ENCODE measurements around the gene DUT.

DUT gene

DNA sequence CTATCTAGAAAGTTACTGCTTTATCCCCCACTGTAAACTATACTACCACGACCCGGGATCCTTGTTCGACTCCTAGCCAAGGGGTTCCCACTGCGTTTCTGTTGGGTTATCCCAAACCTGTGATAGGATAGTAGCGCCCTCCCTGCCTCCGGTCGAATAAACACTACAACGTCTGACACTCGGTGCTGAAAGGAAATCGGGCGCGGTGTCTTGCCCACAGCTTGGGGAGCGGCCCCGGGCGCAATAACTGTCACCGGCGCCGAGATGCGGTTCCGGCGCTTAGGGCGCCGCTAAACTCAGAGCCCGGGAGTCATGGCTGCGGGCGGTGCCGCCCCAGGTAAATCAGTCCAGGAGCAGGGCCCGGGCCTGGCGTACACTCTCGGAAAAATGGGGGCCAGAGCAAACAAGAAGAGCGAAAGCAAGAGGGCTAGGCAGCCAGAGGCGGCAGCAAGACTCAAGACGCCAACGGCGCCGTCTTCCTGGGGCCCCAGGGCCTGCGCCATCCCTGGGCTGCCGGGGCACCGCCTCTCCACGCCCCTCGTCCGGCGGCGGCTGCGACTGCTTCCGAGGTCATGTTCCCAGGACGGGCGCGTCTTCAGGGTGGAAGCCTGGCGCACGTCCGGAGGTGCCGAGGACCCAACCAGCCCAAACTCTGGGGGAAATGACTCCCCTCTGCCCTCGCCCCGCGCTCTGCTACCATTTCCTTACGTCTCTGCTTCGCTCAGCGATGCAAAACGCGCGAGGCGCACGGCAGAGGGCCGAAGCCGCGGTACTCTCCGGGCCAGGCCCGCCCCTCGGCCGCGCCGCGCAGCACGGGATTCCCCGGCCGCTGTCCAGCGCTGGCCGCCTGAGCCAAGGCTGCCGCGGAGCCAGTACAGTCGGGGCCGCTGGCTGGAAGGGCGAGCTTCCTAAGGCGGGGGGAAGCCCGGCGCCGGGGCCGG, at the start of gene DUT:
TSS of gene DUT (plus strand) at position 575 of the 941 bp plus-strand sequence. CDS start at position 662, 87 bp downstream.
- peak within 1 kb of the TSS; percentile 85 for H3K4me3 ChIP-seq (ENCODE audit: low read length, poor library complexity, severe bottlenecking)
- H3K9me3 ChIP-seq (ENCODE audit: insufficient read depth, low read depth, low read length) = no peaks in the 10 kb centered on the region
- peak within 1 kb of the TSS; percentile 94 for H3K9ac ChIP-seq (ENCODE audit: low read depth, low read length, poor library complexity, severe bottlenecking)
- peak within 1 kb of the TSS; percentile 85 for H3K4me2 ChIP-seq (ENCODE audit: low read depth, low read length, poor library complexity, severe bottlenecking)
- no peaks in the 10 kb centered on the region for H3K9me2 ChIP-seq (replicated peaks; ENCODE audit: low read depth, low read length)
- H4K20me1 ChIP-seq (ENCODE audit: insufficient read depth, low read length, poor library complexity, severe bottlenecking) = peaks cover 39% of the 10 kb centered on the region
- H3F3A ChIP-seq (ENCODE audit: low read depth) = no peaks in the 10 kb centered on the region
- TF ChIP-seq, protein P1, sequence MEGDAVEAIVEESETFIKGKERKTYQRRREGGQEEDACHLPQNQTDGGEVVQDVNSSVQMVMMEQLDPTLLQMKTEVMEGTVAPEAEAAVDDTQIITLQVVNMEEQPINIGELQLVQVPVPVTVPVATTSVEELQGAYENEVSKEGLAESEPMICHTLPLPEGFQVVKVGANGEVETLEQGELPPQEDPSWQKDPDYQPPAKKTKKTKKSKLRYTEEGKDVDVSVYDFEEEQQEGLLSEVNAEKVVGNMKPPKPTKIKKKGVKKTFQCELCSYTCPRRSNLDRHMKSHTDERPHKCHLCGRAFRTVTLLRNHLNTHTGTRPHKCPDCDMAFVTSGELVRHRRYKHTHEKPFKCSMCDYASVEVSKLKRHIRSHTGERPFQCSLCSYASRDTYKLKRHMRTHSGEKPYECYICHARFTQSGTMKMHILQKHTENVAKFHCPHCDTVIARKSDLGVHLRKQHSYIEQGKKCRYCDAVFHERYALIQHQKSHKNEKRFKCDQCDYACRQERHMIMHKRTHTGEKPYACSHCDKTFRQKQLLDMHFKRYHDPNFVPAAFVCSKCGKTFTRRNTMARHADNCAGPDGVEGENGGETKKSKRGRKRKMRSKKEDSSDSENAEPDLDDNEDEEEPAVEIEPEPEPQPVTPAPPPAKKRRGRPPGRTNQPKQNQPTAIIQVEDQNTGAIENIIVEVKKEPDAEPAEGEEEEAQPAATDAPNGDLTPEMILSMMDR (conservative IDR thresholded peaks at IDR 0.05; ENCODE audit: low read length) = peak; percentile 47
- no peak for TF ChIP-seq EZH2phosphoT487 (IDR thresholded peaks at IDR 0.05; ENCODE audit: borderline replicate concordance)
- no peaks in the 10 kb centered on the region for H3K27me3 ChIP-seq (ENCODE audit: insufficient read depth, low read length, poor library complexity, severe bottlenecking)
- H3K4me1 ChIP-seq (ENCODE audit: insufficient read depth, low read length, poor library complexity, severe bottlenecking) = peaks cover 38% of the 10 kb centered on the region
- peak within 1 kb of the TSS; percentile 92 for H2AFZ ChIP-seq (ENCODE audit: low read length)
- peaks cover 9% of the 10 kb centered on the region; the same call in 1 of the 2 replicates for H3K36me3 ChIP-seq (ENCODE audit: insufficient read depth, low read length)
- peaks cover 59% of the 10 kb centered on the region for H3K79me2 ChIP-seq (ENCODE audit: insufficient read depth, low read length)

DNA sequence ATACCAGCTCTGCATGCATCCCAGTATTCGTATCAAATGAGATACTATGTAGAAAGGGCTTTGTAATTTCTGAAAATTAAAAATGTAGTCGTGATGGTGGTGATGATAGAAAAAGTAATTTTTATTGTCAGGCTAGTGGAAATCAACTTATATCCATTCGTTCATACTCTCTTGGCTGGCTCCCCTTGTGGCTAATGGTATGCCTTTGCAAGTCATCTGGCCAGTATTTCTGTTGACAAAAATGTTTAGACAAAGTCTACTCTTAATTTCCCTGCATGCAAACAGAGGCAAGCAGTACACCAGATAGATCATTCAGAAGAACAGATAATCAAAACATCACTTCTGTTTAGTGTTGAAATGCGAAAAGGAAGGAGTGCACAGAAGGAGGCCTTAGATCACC, 49.6 kb upstream of the DUT start:
- no peaks in the 10 kb centered on the region for H3K9me2 ChIP-seq (replicated peaks; ENCODE audit: low read depth, low read length)
- no peaks in the 10 kb centered on the region for H3K9me3 ChIP-seq (ENCODE audit: insufficient read depth, low read depth, low read length)
- no peak overlapping the region for H3K4me2 ChIP-seq (ENCODE audit: low read depth, low read length, poor library complexity, severe bottlenecking)
- H3K79me2 ChIP-seq (ENCODE audit: insufficient read depth, low read length) = no peaks in the 10 kb centered on the region
- H2AFZ ChIP-seq (ENCODE audit: low read length) = no peak overlapping the region
- H4K20me1 ChIP-seq (ENCODE audit: insufficient read depth, low read length, poor library complexity, severe bottlenecking) = no peaks in the 10 kb centered on the region
- no peaks in the 10 kb centered on the region for H3F3A ChIP-seq (ENCODE audit: low read depth)
- H3K27me3 ChIP-seq (ENCODE audit: insufficient read depth, low read length, poor library complexity, severe bottlenecking) = peaks cover 4% of the 10 kb centered on the region
- H3K4me1 ChIP-seq (ENCODE audit: insufficient read depth, low read length, poor library complexity, severe bottlenecking) = peaks cover 2% of the 10 kb centered on the region
- no peak for TF ChIP-seq EZH2phosphoT487 (IDR thresholded peaks at IDR 0.05; ENCODE audit: borderline replicate concordance)
- TF ChIP-seq, protein P1 (conservative IDR thresholded peaks at IDR 0.05; ENCODE audit: low read length) = no peak; the same call in 1 of the 2 replicates
- H3K4me3 ChIP-seq (ENCODE audit: low read length, poor library complexity, severe bottlenecking) = no peak overlapping the region
- no peaks in the 10 kb centered on the region for H3K36me3 ChIP-seq (ENCODE audit: insufficient read depth, low read length)
- no peak overlapping the region for H3K9ac ChIP-seq (ENCODE audit: low read depth, low read length, poor library complexity, severe bottlenecking)

DNA sequence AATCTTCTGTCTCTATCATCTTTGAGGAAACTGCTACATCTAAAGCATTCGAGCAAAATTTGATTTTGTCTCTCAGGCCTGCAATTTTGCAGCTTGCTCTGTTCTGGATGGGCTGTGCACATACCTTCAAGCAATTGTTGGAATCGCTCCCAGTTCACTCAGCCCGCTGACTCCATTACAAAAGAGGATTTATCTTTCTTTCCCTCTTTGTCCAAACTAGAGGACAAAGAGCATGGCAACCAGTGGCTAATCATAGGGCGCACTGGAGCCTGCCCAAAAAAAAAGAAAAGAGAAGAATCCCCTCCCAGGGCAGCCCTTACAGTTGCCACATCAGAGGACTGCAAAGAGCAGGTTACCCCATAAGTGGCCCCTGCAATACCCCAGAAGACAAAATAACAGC, 49.0 kb upstream of the DUT start:
- TF ChIP-seq, protein P1 (conservative IDR thresholded peaks at IDR 0.05; ENCODE audit: low read length) = no peak
- no peak for TF ChIP-seq EZH2phosphoT487 (IDR thresholded peaks at IDR 0.05; ENCODE audit: borderline replicate concordance)

More for the DNA sequence above, 49.0 kb upstream of the DUT start:
- H3K4me2 ChIP-seq (ENCODE audit: low read depth, low read length, poor library complexity, severe bottlenecking) = no peak overlapping the region
- H3K9ac ChIP-seq (ENCODE audit: low read depth, low read length, poor library complexity, severe bottlenecking) = no peak overlapping the region
- no peaks in the 10 kb centered on the region for H3K36me3 ChIP-seq (ENCODE audit: insufficient read depth, low read length)
- H3K9me2 ChIP-seq (replicated peaks; ENCODE audit: low read depth, low read length) = no peaks in the 10 kb centered on the region
- H3K27me3 ChIP-seq (ENCODE audit: insufficient read depth, low read length, poor library complexity, severe bottlenecking) = peaks cover 4% of the 10 kb centered on the region
- H3K4me3 ChIP-seq (ENCODE audit: low read length, poor library complexity, severe bottlenecking) = no peak overlapping the region
- H3F3A ChIP-seq (ENCODE audit: low read depth) = no peaks in the 10 kb centered on the region
- no peaks in the 10 kb centered on the region for H4K20me1 ChIP-seq (ENCODE audit: insufficient read depth, low read length, poor library complexity, severe bottlenecking)
- H3K79me2 ChIP-seq (ENCODE audit: insufficient read depth, low read length) = no peaks in the 10 kb centered on the region
- H3K9me3 ChIP-seq (ENCODE audit: insufficient read depth, low read depth, low read length) = no peaks in the 10 kb centered on the region
- H3K4me1 ChIP-seq (ENCODE audit: insufficient read depth, low read length, poor library complexity, severe bottlenecking) = peaks cover 2% of the 10 kb centered on the region
- no peak overlapping the region for H2AFZ ChIP-seq (ENCODE audit: low read length)

Data from Loucy (cell line).